Sigmoid colon (tissue), 4 donors: ENCODE data around the gene MAGI2.

Source experiments
- EP300 ChIP-seq, 4 donors: sonication (generic); formaldehyde crosslinking; IDR thresholded peaks; one replicate each; pipeline ENCODE4 v1.6.1; 2017; ENCODE audit warnings: antibody characterized with exemption in 4 of 4
- POLR2AphosphoS5 ChIP-seq, 4 donors: sonication (generic); formaldehyde crosslinking; IDR thresholded peaks; one replicate each; pipeline ENCODE4 v1.6.1; 2017; ENCODE audit warnings: antibody characterized with exemption in 4 of 4
- TF ChIP-seq, protein P1 (sequence below), 4 experiments: fragments of 450-650 bp in 3 of 4; fragments of 200-600 bp in 1 of 4; IDR thresholded peaks; one replicate each; pipeline ENCODE4 v1.5.1; 2016 to 2019; ENCODE audit warnings: antibody characterized with exemption in 4 of 4, mild to moderate bottlenecking in 3 of 4, moderate library complexity in 2 of 4

- TF ChIP-seq EP300 (IDR thresholded peaks at IDR 0.05) (no peak), POLR2AphosphoS5 (IDR thresholded peaks at IDR 0.05) (no peak)
- TF ChIP-seq, protein P1, sequence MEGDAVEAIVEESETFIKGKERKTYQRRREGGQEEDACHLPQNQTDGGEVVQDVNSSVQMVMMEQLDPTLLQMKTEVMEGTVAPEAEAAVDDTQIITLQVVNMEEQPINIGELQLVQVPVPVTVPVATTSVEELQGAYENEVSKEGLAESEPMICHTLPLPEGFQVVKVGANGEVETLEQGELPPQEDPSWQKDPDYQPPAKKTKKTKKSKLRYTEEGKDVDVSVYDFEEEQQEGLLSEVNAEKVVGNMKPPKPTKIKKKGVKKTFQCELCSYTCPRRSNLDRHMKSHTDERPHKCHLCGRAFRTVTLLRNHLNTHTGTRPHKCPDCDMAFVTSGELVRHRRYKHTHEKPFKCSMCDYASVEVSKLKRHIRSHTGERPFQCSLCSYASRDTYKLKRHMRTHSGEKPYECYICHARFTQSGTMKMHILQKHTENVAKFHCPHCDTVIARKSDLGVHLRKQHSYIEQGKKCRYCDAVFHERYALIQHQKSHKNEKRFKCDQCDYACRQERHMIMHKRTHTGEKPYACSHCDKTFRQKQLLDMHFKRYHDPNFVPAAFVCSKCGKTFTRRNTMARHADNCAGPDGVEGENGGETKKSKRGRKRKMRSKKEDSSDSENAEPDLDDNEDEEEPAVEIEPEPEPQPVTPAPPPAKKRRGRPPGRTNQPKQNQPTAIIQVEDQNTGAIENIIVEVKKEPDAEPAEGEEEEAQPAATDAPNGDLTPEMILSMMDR (IDR thresholded peaks at IDR 0.05) = no peak
Measured at GRCh38 chr7:78412216-78412858, 1041.1 kb downstream of the MAGI2 start.
